Body of pancreas (tissue), 4 donors: ENCODE data around the gene FURIN.

ENCODE experiments used
- POLR2A ChIP-seq, 3 donors: fragments of 450-650 bp; IDR thresholded peaks; one replicate each; pipeline ENCODE4 v1.6.1; 2016; ENCODE audit warnings: antibody characterized with exemption in 3 of 3, mild to moderate bottlenecking in 2 of 3
- TF ChIP-seq, protein P1 (sequence below), 7 experiments: fragments of 450-650 bp in 4 of 7; fragments of 200-600 bp in 3 of 7; sonication (generic) in 3 of 7; IDR thresholded peaks; one replicate each; pipeline ENCODE4 v1.5.1; 2016 to 2019; ENCODE audit warnings: antibody characterized with exemption in 7 of 7

DNA sequence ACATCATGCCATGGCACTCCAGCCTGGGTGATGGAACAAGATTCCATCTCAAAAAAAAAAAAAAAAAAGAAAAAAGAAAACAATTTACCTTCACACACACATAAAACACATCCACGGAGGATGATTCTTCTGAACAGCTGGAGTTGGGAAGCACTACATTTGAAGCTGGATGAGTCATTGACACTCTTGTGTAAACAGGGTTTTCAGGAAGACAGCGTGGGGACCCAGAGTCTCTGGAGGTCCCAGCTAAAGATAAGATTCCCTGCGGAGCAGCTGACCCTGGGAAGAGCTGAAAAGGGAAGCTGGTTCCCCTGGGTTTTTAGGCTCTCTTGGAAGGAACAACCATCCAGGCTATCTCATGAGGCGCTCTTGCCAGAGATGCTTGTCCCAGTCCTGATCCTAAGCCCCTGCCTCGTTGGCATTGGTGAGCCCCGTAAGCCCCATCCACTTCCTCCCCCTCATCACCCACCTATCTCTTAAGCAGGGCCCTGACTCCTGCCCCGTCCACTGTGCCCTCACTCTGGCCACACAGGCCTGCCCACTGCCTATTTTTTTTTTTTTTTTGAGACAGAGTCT, 32.0 kb upstream of the FURIN start:
- TF ChIP-seq POLR2A (IDR thresholded peaks at IDR 0.05) = no peak
- TF ChIP-seq, protein P1, sequence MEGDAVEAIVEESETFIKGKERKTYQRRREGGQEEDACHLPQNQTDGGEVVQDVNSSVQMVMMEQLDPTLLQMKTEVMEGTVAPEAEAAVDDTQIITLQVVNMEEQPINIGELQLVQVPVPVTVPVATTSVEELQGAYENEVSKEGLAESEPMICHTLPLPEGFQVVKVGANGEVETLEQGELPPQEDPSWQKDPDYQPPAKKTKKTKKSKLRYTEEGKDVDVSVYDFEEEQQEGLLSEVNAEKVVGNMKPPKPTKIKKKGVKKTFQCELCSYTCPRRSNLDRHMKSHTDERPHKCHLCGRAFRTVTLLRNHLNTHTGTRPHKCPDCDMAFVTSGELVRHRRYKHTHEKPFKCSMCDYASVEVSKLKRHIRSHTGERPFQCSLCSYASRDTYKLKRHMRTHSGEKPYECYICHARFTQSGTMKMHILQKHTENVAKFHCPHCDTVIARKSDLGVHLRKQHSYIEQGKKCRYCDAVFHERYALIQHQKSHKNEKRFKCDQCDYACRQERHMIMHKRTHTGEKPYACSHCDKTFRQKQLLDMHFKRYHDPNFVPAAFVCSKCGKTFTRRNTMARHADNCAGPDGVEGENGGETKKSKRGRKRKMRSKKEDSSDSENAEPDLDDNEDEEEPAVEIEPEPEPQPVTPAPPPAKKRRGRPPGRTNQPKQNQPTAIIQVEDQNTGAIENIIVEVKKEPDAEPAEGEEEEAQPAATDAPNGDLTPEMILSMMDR (IDR thresholded peaks at IDR 0.05) = no peak
